GM21360 (cell line): ENCODE results near the gene USP9Y.
"Not testable (repeated sequence)": the region's sequence is repeated elsewhere in the genome, so short reads cannot be mapped to it uniquely, and the experiment has no call there.

Source experiments
- ATAC-seq: cut with Tn5 transposase; IDR thresholded peaks from one replicate; pipeline ENCODE4 v1.9.1; 2021; ENCODE audit warnings: mild to moderate bottlenecking, moderate library complexity; ENCODE audit not compliant: unreplicated experiment

The USP9Y gene, protein sequence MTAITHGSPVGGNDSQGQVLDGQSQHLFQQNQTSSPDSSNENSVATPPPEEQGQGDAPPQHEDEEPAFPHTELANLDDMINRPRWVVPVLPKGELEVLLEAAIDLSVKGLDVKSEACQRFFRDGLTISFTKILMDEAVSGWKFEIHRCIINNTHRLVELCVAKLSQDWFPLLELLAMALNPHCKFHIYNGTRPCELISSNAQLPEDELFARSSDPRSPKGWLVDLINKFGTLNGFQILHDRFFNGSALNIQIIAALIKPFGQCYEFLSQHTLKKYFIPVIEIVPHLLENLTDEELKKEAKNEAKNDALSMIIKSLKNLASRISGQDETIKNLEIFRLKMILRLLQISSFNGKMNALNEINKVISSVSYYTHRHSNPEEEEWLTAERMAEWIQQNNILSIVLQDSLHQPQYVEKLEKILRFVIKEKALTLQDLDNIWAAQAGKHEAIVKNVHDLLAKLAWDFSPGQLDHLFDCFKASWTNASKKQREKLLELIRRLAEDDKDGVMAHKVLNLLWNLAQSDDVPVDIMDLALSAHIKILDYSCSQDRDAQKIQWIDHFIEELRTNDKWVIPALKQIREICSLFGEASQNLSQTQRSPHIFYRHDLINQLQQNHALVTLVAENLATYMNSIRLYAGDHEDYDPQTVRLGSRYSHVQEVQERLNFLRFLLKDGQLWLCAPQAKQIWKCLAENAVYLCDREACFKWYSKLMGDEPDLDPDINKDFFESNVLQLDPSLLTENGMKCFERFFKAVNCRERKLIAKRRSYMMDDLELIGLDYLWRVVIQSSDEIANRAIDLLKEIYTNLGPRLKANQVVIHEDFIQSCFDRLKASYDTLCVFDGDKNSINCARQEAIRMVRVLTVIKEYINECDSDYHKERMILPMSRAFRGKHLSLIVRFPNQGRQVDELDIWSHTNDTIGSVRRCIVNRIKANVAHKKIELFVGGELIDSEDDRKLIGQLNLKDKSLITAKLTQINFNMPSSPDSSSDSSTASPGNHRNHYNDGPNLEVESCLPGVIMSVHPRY (N-terminal part only)

DNA sequence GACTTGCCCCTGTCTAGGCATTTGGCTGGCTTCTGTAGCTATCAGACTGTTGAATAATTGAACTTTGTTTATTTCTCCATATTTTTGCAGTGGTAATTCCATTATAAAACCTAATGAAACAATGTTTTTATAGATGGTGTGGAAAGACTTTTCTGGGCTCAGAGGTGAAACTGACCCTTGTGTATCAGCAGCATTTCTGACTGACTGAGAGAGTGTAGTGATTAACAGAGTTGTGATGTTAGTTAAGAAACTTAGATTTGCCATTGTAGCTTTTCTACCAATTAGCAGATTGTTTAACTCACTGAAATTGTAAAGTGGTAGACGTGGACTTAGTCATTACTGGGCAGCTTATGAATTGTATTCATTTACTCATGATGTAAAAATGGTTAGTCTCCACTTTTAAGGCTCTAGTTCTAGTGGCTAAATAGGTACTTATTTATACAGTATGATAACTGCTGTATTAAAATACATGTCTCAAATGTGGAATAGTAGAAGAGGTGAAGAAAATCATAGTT, at the start of gene USP9Y:
Gene USP9Y (plus strand): TSS at position 51 of the 515 bp plus-strand sequence. CDS start 8,217 bp downstream, outside the sequence.
- ATAC-seq: no peak

DNA sequence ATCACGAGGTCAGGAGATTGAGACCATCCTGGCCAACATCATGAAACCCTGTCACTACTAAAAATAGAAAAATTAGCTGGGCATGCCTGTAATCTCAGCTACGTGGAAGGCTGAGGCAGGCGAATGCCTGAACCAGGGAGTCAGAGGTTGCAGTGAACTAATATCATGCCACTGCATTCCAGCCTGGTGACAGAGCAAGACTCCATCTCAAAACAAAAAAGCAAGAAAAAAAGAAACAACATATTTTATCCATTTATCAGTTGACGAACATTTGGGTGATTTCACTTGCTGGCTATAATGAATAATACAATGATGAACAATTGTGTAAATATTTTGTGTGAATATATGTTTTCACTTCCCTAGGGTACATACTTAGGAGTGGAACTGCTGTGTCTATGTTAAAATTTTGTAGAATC, 49.4 kb upstream of the USP9Y start:
- no peak for ATAC-seq

DNA sequence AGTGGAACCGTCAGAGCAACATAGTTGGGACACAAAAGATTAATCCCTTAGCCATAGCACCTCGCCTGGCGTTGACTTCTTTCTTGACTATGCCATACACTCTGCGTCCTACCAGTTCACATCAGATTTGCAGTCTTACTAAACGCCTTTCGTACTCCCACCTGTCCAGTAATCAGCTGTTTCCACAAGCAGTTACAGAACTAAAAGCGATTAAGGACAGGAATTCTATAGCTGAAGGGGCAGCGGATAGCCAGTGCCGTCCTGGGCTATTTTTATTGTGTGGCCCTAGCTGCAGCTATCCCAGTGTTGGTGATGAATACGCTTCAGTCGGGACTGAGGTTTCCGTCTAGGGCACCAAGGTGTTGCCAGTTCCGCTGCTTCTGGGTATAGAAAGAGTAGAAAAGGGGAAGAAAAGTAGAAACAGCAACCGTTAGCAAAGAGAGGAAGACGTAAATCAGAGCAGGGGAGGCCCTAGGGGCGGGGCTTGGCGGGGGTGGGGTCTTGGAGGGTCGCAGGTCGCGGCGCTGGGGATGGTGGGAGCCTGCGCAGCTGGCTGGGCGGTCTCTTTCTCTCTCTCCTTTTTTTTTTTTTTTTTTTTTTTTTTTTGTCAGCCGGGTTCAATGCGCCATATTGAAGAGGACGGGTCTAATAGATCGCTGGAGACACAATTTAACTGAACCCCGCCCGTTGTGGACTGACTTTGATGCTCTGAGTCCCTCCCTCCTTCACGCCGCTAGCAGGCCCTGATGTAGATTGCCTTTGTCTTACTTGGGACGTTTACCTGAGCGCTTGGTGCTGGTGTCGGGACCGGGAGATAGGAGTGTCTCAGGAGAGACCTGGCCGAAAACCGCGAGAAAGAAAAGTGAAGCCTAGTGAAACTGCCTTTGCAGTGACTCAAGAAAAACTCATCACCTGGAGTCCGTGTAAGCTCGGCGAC, 39.0 kb upstream of the USP9Y start:
- no peak for ATAC-seq

DNA sequence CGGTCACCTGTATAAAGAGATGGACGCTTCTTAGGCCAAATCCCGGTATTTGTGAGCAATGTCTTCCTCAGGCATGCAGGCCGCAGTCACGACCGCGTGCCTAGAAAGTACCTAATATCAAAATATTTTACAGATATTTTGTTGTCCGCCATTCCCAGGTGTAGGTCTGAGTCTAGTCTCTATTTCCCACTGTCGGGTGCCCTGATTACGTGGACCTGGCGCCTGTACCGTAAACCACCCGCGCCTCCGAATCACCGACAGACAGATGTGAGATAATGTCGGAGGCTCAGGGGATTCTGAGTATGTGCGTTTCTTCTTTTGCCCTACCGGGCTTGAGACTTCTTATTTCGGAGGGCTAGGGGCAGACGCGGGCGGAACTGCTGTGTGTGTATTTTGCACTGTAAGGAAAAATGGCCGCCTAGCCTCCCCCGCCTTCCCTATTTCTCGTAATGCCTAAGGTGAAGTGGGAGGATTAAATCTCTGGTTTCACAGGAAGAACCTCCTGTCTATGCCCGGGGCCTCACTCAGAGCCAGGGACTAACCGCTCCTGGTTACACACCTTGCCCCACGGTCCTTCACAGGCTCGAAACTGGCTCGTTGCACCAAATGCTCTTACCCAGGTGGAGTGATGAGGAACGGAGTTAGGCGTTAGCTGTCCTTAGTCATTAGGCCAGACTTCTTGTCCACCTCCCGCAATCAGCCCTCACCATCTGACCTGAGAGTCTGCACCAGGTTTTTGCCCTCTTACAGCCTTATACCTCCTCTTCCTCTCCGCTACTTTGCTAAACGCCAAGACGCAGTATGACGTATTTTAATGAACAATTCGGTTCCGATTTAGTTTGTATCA, 38.1 kb upstream of the USP9Y start:
- no peak for ATAC-seq

DNA sequence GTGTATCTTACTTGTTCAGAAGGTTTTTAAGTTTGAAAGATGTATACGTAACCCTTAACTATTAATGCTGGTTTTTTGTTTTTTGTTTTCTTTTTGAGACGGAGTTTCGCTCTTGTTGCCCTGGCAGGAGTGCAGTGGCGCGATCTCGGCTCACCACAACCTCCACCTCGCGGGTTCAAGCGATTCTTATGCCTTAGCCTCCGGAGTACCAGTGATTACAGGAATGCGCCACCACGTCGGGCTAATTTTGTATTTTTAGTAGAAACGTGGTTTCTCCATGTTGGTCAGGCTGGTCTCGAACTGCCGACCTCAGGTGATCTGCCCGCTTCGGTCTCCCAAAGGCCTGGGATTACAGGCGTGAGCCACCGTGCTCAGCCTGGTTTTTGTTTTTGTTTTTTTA, 37.2 kb upstream of the USP9Y start:
- not testable (repeated sequence) for ATAC-seq

DNA sequence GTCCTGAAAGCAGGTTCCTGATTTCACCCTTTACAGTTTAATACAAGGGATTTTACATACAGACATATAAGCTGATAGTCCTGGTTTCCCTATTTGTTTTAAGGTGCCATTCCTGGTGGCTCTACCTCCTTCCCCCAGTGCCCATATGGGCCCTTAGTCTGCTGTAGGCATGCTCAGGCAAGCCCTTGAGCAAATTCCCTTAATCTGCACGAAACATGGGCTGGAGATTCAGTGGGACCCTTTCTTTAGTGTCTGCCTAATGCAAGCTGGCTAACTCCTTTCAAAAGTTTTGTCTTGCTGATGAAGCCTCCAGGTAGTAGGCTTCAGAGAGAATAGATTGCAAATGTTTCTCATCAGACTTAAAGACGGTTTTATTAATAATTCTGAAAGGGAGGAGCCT, 22.9 kb upstream of the USP9Y start:
- ATAC-seq: no peak

DNA sequence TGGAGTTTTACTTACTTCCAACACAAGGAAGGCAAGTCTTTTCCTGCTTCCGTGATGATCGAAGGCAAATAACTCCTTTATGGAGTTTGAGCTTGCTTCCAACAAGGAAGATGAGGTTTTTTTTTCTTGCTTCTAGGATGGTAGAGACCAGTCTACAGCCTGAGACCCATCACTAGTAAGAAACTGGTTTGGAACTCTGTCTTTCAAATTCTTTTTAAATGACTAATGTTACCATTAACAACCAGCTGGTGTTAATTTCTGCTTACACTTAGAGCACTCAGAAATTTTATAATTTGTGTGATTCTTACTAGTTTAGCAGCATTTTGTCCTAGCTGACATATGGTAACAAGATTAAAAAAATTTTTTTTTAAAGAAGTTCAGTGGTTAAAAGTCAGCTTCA, 19.5 kb upstream of the USP9Y start:
- ATAC-seq: no peak

DNA sequence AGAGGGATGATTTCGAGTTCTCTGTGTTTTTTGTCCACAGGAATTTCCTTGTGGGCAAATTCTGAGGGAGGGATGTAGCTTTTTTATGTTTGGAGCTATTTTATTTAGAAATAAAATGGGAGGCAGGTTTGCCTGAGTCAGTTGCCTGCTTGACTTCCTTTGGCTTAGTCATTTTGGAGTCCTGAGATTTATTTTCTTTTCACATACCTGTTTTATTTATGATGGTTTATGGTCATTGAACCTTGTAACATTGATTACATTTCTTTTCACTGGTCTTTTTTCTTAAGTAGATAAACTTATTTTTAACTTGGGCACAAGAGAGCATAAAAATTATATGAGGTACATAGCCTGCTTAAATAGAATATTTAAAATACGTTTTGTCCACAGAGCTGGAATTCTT, 12.7 kb upstream of the USP9Y start:
- ATAC-seq: no peak

DNA sequence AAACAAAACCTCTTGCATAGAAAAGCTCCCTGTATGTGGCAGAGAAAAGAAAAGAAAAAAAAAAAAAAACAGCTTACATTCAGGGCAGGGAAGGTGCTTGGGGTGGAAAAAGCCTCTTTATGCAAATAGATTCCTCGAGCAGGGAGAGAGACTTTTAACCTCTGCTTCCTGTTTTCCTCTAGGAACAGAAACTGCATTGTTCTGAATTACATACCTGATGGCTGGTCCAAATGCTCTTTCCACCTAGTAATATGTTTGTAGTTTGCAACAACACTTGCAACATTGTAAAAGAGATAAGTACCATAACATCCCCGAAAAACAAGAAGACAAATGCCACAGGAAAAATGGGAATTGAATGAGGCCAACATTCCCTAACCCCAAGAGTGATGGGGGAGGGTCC, 944 bp upstream of the USP9Y start:
- no peak for ATAC-seq

DNA sequence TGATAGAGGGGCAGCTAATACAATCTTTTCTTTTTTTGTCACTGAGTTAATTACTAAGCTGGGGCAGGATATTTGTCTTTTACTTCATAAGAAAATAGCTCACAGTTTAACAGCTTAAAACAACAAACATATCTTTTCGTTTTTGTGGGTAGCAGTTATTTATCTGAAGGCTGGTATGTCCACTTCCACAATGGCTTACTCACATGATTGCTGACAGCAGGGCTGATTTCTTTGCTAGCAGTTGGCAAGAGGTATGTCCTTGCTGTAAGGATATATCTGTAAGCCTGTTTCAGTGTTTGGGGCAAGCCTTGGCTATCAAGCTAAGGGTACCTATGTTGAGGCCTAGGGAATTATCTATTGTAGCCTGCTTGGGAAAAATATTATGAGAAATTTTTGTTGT, 1.1 kb downstream of the USP9Y start:
- no peak for ATAC-seq

DNA sequence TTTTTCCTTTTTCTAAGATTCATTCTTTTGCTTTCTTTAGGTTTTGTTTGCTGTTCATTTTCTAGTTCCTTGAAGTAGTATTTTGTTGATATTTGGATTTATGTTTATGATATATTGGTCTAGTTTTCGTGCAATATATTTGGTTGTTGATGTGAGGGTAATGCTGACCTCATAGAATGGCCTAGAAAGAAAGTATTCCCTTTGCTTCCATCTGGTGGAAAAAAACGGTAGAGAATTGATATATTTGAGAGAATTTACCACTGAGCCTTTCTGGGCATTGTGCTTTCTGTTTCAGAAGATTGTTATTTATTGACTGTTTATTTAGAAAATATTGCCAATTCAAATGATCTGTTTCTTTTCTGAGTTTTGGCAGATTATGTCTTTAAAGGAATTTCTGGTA, 9.4 kb downstream of the USP9Y start:
- no peak for ATAC-seq

DNA sequence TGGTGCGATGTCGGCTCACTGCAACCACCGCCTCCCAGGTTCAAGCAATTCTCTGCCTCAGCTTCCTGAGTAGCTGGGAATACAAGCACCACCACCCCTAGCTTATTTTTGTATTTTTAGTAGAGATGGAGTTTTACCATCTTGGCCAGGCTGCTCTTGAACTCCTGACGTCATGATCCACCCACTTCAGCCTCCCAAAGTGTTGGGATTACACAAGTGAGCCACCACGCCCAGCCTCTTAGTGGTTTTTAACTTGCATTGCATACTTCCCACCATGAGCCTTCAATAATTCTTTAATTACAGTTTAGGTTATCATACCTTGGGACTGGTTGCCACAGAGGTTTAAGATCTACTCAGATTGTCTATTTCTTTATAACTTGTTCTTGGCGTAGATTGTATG, 14.3 kb downstream of the USP9Y start:
- no peak for ATAC-seq

DNA sequence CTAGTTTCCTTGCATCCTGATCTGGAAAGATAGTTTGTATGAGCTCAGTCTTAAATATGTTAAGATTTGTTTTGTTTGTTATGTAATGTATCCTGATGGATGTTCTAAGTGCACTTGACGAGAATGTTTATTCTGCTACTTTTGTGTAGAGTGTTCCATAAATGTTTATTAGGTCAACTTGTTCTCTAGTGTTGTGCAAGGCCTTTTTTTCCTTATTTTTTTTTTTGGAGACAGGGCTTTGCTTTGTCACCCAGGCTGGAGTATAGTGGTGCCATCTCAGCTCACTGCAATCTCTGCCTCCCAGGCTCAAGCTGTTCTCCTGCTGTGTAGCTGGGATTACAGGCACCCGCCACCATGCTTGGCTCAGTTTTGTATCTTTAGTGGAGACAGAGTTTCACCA, 28.7 kb downstream of the USP9Y start:
- ATAC-seq: no peak

DNA sequence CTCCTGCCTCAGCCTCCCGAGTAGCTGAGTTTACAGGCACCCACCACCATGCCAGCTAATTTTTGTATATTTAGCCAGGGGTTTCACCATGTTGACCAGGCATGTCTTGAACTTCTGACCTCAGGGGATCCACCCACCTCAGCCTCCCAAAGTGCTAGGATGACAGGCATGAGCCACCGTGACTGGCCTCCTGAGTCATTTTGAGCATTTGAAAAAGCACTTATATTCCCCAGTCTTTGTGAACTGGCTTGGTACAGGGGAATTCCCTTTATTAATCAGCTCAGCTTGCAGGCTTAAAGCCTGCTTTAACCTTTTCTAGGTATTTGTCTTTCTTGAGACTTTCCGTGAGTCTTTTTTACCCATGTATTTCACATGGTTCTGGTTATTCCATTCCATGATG, 32.6 kb downstream of the USP9Y start:
- ATAC-seq: no peak

DNA sequence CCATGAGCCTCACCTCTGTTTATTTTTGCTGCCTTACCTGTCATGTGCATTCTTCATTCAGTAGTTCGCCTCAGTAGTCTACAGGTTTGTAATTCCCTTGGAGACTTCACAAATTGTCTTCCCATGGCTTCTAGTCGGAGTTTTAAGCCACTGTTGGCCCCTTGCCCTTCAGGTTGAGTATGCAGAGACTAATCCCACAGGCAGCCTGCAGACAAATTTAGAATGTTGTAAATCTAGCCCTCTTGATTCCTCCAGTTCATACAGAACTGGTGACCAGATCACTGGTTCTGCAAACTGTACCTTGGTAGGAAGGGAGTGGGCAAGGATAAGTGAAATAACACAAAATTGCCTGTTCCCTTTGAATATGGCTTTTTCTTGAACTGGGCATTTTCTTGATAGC, 33.0 kb downstream of the USP9Y start:
- ATAC-seq: no peak

DNA sequence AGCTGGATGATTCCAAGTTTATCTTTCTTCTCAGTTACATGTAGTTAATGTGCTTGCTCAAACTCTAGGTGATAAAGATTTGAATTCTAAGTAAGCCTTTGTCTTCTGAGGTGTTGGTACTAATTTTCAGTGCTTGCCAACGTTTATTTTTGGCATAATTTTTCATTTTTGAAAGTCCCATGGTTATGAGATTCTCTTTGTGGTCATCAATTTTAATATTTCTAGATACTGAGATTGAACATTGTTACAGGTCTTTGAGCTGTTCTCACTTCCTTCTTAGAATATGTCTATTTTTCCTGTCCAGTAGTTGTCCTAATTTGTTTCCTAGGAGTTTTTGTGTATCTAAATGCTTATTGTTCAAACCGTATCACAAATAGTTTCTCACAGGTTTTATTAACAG, 40.4 kb downstream of the USP9Y start:
- no peak for ATAC-seq

DNA sequence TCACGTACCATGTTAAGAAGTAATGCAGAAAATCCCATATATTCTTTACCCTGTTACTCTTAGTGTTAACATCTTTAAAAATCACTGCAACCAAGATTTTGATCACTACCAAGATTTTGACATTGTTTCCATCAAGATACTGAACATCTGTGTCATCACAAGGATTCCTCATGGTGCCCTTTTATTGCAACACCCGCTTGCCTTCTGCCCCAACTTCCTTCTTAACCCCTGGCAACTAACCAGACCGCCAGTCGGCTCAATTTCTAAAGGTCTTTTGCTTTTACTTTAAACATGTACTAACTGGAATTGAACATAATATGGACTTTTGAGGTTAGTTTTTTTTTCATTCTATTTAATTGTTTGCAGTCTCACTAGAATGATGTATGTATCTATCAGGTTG, 41.7 kb downstream of the USP9Y start:
- no peak for ATAC-seq

DNA sequence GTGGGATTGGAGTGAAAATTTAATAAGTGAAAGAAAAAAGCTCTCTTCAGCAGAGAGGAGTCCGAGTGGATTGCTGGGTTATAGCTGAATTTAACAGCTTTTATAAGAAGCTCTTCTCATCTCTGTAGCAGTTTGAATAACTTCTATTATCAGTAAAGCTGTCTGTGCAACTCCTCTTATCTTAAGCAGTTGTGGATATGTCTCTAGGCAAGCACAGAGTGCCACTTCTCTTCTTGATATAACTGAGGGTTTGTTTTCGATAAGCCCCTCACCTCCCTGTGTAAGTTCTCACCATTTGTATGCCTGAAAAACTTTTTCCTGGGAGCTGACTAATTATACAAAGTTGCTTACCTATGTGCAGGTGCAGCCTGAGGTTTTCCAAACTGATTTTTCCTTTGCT, 43.1 kb downstream of the USP9Y start:
- no peak for ATAC-seq

DNA sequence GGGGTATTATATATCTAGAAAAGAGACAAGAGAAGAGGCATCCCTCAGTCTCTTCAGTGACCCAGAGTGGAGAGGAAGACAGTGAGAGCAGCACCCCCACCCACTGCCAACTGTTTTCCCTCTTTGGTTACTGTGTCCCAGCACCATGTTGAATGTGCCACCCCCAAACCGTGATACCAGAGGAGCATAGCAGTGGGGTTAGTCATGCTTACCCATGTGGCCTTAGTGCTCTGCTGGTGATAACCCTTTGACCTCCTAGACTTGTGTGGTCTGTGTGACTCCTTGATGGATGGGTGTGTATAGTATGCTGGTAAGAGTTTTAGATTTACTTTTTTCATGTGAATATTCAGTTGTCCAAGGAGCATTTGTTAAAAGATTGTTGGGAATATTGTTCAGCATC, 48.3 kb downstream of the USP9Y start:
- ATAC-seq: no peak

DNA sequence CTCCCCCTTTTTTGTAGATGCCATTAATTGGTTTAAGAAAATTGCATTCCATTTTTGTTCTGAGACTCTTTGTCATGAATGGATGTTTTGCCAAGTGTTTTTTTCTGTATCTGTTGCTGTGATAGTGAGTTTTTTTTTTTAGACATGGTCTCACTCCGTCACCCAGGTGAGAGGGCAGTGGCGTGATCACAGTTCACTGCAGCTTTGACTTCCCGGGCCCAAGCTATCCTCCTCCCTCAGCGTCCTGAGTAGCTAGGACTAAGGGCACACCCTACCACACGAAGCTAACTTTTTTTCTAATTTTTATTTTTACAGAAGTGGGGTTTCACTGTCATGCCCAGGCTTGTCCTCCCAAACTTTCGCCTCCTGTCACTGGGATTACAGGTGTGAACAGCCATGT, 51.8 kb downstream of the USP9Y start:
- no peak for ATAC-seq
